Neutrophil (primary cell): ENCODE measurements around the gene LRRC36.

ENCODE experiments used
- H3K27ac ChIP-seq: fragments of 200-600 bp; sonication (generic); 2 replicates; pipeline ENCODE4 v1.5.1; 2016; ENCODE audit warnings: mild to moderate bottlenecking, moderate library complexity
- H3K27me3 ChIP-seq: fragments of 200-600 bp; sonication (generic); 2 replicates; pipeline ENCODE4 v1.6.0; 2016; ENCODE audit warnings: mild to moderate bottlenecking
- H3K36me3 ChIP-seq: fragments of 200-600 bp; sonication (generic); 2 replicates; pipeline ENCODE4 v1.5.1; 2017
- H3K4me1 ChIP-seq, 2 experiments: fragments of 200-600 bp in 1 of 2; sonication (generic) in 1 of 2; 1 replicate in 1 of 2; 2 replicates in 1 of 2; pipeline versions ENCODE4 v1.5.1 to v1.6.1; 2013 to 2016; ENCODE audit warnings: low read depth in 1 of 2, low read length in 1 of 2, mild to moderate bottlenecking in 1 of 2, moderate library complexity in 1 of 2; ENCODE audit not compliant: control insufficient read depth in 1 of 2, insufficient read depth in 1 of 2
- H3K4me3 ChIP-seq, 2 experiments: fragments of 200-600 bp in 1 of 2; sonication (generic) in 1 of 2; 1 replicate in 1 of 2; 2 replicates in 1 of 2; pipeline ENCODE4 v1.5.1; 2013 to 2016; ENCODE audit warnings: low read depth in 1 of 2, low read length in 1 of 2, mild to moderate bottlenecking in 1 of 2, moderate library complexity in 1 of 2
- H3K9me3 ChIP-seq: fragments of 200-600 bp; sonication (generic); 2 replicates; pipeline ENCODE4 v1.5.1; 2016
- TF ChIP-seq, protein P1 (sequence below): fragments of 200-600 bp; sonication (generic); IDR thresholded peaks from 2 replicates; pipeline ENCODE4 v1.5.1; 2016; ENCODE audit warnings: antibody characterized with exemption

LRRC36 gene

DNA sequence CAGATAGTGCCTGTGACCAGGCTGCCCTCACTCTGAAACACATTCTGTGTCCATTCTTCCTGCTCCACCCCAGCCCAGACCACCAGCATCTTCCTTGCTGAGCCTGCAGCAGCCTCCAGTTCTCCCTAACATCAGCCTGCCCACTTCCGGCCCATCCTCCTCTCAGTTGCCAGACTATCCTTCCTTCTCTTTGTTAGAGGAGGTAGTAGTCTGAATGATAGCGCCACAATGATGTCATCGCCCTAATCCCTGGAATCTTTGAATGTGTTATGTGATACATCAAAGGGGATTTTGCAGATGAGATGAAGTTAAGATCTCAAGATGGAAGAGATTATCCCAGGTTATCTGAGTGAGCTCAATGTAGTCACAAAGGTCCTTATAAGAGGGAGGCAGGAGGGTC, 92.9 kb downstream of the LRRC36 start:
- Histone ChIP-seq H3K27ac (no peak overlapping the region), H3K27me3 (peaks cover 73% of the 10 kb centered on the region), H3K9me3 (no peaks in the 10 kb centered on the region), H3K36me3 (no peaks in the 10 kb centered on the region), H3K4me1 (peaks cover 10 to 11% of the 10 kb centered on the region in 2 experiments), H3K4me3 (no peak overlapping the region)
- TF ChIP-seq, protein P1, sequence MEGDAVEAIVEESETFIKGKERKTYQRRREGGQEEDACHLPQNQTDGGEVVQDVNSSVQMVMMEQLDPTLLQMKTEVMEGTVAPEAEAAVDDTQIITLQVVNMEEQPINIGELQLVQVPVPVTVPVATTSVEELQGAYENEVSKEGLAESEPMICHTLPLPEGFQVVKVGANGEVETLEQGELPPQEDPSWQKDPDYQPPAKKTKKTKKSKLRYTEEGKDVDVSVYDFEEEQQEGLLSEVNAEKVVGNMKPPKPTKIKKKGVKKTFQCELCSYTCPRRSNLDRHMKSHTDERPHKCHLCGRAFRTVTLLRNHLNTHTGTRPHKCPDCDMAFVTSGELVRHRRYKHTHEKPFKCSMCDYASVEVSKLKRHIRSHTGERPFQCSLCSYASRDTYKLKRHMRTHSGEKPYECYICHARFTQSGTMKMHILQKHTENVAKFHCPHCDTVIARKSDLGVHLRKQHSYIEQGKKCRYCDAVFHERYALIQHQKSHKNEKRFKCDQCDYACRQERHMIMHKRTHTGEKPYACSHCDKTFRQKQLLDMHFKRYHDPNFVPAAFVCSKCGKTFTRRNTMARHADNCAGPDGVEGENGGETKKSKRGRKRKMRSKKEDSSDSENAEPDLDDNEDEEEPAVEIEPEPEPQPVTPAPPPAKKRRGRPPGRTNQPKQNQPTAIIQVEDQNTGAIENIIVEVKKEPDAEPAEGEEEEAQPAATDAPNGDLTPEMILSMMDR, result no peak

DNA sequence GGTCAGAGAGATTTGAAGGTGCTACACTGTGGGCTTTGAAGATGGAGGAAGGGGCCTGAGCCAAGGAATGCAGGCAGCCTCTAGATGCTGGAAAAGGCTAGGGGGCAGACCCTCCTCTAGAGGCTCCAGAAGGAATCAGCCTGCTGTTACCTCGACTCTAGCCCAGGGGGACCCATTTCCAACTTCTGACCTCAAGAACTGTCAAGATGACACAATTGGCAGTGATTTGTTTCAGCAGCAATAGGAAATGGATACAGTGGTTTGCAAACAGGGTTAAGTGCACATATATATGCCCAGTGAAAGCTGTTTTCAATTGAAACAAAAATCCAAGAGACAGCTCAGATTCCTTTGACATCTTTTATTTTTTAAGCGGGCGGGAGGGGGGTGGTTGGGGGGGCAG, 93.3 kb downstream of the LRRC36 start:
- peaks cover 10 to 11% of the 10 kb centered on the region in 2 experiments for H3K4me1 ChIP-seq
- no peak overlapping the region for H3K4me3 ChIP-seq
- H3K27ac ChIP-seq, result no peak overlapping the region
- TF ChIP-seq, protein P1, result no peak
- no peaks in the 10 kb centered on the region for H3K36me3 ChIP-seq
- H3K27me3 ChIP-seq, result peaks cover 73% of the 10 kb centered on the region
- H3K9me3 ChIP-seq, result no peaks in the 10 kb centered on the region

GRCh38 chr16:67421030-67421429, 94.4 kb downstream of the LRRC36 start:
- Histone ChIP-seq H3K36me3 (no peaks in the 10 kb centered on the region), H3K9me3 (no peaks in the 10 kb centered on the region), H3K27me3 (peaks cover 73% of the 10 kb centered on the region), H3K27ac (no peak overlapping the region), H3K4me3 (no peak overlapping the region), H3K4me1 (peaks cover 6 to 7% of the 10 kb centered on the region in 2 experiments)
- TF ChIP-seq, protein P1, result no peak

DNA sequence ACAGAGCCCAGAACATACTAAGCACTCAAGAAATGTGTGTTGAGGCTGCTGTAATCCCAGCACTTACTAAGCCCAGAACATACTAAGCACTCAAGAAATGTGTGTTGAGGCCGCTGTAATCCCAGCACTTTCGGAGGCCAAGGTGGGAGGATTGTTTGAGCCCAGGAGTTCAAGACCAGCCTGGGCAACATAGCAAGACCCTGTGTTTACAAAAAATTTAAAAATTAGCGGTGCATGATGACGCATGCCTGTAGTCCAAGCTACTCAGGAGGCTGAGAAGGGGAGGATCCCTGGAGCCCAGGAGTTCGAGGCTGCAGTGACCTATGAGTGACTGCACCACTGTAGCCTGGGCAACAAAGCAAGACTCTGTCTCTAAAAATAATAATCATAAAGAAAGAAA, 96.4 kb downstream of the LRRC36 start:
- Histone ChIP-seq H3K4me3 (no peak overlapping the region), H3K27ac (no peak overlapping the region), H3K9me3 (no peaks in the 10 kb centered on the region), H3K36me3 (no peaks in the 10 kb centered on the region), H3K27me3 (peaks cover 69% of the 10 kb centered on the region), H3K4me1 (no peaks in the 10 kb centered on the region)
- TF ChIP-seq, protein P1, result no peak

DNA sequence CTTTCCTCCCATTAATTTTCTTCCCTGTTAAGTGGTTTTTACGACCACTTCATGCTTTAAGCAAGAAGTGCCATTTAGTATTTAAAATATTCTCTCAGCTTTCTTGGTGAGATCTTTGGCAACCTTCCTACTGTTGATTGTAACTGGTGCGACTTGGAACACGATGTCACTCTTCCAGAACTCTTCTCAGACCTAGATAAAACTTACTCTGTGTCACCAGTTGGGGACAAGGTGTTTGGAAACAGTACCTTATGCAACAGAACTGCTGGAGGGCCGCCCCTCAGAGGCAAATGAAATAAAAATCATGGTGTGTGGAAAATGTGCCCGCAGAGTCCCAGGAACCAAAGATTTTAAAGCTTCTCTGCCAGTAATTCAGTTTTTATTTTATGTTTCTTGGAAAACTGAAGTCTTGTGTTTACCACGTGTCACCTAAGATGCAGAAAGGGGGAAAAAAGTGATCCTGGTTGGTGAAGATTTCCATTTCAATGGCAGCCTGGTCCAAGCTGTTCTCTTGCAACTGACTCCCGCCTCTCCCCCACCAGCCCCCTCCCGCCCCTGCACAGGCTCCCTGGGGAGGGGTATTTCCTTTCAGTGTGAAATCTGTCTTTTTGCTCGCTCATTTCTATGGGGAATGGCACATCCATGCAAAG, 97.1 kb downstream of the LRRC36 start:
- no peak overlapping the region for H3K4me3 ChIP-seq
- no peaks in the 10 kb centered on the region for H3K4me1 ChIP-seq
- peaks cover 73% of the 10 kb centered on the region for H3K27me3 ChIP-seq
- H3K36me3 ChIP-seq, result no peaks in the 10 kb centered on the region
- TF ChIP-seq, protein P1, result no peak
- no peak overlapping the region for H3K27ac ChIP-seq
- no peaks in the 10 kb centered on the region for H3K9me3 ChIP-seq
